ENCODE measurements around the gene DPF1.
"Not testable (repeated sequence)": the region's sequence is repeated elsewhere in the genome, so short reads cannot be mapped to it uniquely, and the experiment has no call there.

The DPF1 gene

DNA sequence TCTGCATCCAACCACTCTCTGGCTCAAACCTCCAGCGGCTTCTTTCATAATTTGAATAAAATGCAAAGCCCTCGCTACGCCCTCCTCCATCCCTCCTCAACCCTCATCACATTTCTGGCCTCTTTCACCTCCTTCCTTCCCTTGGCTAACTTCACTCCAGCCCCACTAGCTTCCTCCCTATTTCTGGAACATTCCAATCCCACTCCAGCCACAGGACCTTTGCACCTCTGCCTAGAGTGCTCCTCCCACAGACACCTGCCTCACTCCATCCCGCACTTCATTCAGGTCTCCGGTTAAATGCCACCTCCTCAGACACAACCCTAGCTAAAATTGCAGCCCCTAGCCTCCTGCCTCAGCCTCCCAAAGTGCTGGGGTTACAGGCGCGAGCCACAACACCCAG, 7.9 kb upstream of the DPF1 start:
- H3K4me3 ChIP-seq (ENCODE audit: low read depth, low read length), result no peak overlapping the region
- TF ChIP-seq, protein P1, sequence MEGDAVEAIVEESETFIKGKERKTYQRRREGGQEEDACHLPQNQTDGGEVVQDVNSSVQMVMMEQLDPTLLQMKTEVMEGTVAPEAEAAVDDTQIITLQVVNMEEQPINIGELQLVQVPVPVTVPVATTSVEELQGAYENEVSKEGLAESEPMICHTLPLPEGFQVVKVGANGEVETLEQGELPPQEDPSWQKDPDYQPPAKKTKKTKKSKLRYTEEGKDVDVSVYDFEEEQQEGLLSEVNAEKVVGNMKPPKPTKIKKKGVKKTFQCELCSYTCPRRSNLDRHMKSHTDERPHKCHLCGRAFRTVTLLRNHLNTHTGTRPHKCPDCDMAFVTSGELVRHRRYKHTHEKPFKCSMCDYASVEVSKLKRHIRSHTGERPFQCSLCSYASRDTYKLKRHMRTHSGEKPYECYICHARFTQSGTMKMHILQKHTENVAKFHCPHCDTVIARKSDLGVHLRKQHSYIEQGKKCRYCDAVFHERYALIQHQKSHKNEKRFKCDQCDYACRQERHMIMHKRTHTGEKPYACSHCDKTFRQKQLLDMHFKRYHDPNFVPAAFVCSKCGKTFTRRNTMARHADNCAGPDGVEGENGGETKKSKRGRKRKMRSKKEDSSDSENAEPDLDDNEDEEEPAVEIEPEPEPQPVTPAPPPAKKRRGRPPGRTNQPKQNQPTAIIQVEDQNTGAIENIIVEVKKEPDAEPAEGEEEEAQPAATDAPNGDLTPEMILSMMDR (IDR thresholded peaks at IDR 0.05; ENCODE audit: low read depth, low read length), result no peak

DNA sequence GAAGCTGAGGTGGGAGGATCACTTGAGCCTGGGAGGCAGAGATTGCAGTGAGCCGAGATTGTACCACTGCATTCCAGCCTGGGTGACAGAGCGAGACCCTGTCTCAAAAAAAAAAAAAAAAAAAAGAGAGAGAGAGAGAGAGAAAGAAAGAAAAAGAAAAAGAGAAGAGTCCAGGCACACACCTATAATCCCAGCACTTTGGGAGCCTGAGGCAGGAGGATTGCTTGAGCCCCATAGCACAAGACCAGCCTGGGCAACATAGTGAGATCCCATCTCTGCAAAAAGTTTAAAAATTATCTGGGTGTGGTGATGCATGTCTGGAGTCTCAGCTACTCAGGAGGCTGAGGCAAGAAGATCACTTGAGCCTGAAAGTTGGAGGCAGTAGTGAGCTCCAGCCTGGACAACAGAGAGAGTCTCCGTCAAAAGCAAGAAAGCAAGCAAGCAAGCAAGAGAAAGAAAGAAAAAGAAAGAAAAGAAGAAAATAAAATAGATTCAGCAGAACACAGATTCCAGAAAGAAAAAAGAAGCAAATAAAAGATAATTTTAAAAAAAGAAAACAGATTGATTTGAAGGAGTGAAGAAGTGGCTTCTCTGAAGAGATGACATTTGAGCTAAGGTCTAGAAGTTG, 6.6 kb upstream of the DPF1 start:
- H3K4me3 ChIP-seq (ENCODE audit: low read depth, low read length), result not testable (repeated sequence)

DNA sequence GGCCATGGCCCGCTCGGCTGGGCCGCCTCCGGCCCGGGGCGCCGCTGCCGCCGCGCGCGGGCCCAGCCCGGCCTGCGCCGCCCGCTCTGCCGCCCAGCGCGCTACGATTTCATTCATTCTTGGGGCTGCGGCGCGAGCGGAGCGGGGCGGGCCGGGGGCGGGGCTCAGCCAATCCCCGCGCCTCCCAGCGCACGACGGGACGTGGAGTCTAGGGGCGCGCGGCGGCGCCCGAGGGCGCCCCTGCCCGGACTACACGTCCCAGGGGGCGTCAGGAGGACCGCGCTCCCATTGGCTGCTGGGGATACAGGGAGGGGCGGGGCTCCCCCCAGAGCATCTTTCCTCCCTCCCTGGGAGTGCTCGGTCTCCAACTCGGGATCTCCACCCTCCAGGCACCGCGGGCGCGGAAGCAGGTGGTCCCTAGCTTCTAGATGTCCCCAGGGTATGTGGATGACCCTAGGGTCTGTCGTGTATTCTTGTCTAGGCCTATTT, 5.6 kb upstream of the DPF1 start:
- TF ChIP-seq, protein P1 (IDR thresholded peaks at IDR 0.05; ENCODE audit: low read depth, low read length), result no peak
- H3K4me3 ChIP-seq (ENCODE audit: low read depth, low read length), result peak overlapping the region; percentile 64

DNA sequence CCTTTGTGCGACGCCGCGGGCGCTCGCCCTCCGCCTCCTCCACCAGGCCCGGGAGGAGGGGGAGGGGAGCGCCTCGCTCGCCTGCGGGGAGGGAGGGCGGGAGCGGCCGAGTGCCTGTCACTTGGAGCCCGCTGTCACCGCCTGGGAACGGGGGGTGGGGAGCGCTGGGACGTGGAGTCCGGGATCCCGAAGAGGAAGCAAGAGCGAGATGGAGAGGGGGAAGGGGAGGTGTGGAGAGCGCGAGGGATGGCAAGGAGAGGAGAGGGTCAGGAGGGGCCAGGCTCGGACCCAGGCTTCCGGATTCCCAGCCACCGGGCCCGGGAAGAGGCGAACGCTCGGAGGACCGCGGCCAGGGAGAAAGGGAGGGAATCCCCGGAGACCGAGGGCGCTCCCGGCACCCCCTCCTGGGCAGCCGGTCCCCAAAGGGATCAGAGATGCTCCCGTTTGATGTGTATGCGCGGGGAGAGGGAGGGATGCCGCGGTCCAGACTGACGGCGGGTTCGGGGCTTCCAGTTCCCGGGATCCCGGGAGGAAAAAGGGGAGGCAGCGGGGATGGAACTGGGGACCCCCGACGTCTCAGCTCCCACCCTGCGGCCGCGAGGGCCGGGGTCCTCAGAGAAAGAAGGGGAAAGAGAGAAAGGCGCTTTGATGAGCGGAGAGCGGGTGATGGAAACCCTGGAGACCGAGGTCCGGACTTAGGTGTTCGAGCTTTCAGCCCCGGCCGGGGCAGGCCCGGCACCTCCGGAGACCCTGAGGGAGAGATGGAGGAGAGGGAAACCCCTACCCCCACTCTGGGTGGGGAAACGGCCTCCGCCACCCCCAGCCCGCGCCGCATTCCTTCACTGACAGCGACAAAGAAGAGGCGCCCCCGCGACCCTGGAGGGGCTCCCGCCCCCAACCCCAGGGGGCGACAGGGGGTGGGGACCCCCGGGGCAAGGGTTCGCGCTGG, 4.7 kb upstream of the DPF1 start:
- peak overlapping the region; percentile 64 for H3K4me3 ChIP-seq (ENCODE audit: low read depth, low read length)
- TF ChIP-seq, protein P1 (IDR thresholded peaks at IDR 0.05; ENCODE audit: low read depth, low read length), result no peak

DNA sequence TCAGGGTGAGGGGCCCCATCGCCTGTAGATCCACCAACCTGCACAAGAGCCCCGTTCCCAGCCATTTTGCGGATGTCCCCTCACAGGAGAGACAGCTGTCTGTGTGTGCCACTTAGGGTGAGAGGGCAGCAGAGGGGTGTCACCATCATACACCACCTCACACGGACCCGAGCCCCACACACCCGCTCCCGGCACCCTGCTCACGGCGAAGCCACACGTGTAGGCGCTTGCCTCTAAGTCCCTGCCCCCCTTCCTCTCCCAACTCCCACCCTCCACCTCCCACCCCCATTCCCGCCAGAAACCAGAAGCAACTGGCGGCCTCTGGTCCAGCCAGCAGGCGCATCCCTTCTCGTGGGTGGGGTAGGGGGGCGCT, 4.0 kb upstream of the DPF1 start:
- TF ChIP-seq, protein P1 (IDR thresholded peaks at IDR 0.05; ENCODE audit: low read depth, low read length), result no peak
- no peak overlapping the region for H3K4me3 ChIP-seq (ENCODE audit: low read depth, low read length)

DNA sequence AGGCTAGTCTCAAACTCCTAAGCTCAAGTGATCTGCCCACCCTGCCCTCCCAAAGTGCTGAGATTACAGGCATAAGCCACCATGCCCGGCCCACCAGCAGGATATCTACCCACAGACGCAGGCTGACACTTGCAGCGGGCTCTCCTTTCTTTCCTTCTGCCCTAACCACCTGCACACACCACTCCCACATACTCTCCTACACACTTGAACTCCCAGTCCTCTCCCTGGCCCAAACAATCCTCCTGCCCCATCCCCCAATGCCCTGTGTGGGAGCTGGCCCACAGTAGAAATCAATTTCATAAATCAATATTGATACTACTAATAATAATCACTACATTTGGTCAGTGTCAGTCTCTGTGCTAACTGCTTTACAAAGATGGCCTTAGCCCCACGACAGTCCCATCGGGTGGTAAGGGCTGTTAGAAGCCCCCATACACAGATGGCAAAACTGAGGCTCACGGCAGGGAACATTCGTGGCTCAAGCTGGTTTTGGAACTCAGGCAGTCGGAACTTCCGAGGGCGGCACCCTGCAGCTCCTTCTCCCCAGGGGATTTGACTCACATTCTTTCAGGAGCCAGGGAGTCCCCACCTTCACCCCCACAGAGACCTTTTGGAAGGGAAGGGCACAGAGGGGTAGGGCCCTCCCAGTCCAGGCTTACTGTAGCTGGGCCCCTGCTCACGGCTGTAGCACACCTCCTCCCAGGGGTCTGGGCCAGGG, 3.4 kb upstream of the DPF1 start:
- H3K4me3 ChIP-seq (ENCODE audit: low read depth, low read length), result no peak overlapping the region
- TF ChIP-seq, protein P1 (IDR thresholded peaks at IDR 0.05; ENCODE audit: low read depth, low read length), result no peak

DNA sequence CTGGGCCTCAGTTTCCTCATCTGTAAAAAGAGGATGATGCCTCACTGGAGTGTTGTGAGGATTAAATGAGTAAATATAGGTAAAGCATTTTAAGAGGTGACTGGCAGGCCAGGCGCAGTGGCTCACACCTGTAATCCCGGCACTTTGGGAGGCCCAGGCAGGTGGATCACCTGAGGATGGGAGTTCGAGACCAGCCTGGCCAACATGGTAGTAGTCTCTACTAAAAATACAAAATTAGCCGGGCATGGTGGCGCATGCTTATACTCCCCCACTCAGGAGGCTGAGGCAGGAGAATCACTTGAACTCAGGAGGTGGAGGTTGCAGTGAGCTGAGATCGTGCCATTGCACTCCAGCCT, 819 bp upstream of the DPF1 start:
- H3K4me3 ChIP-seq (ENCODE audit: low read depth, low read length), result not testable (repeated sequence)

DNA sequence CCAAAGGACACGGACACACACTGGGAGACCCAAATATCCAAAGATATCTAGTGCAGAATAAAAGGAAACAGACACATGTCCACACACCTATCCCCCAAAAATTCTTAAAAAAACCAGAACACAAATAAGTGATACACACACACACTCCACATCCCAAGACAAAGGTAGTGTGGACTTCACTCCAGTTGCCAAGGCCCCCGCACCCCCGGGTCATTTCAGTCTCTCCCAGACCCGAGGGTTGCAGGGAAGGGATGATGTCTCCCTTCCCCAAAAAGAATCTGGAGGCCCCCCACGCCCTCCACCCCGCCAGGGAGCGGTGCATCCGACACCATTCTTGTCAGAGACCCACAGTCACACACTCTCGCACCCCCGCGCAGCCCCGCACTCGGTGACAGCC, 407 bp downstream of the DPF1 start:
- TF ChIP-seq, protein P1 (IDR thresholded peaks at IDR 0.05; ENCODE audit: low read depth, low read length), result no peak
- peak overlapping the region; percentile 67 for H3K4me3 ChIP-seq (ENCODE audit: low read depth, low read length)
